GM12878 (cell line): Measurements from ENCODE around the gene GRIK4. TPM values are rescaled to one million over a fixed set of nuclear protein-coding genes. Genes with fewer than 3 reads are reported as not detected.
A peak's percentile ranks its signal among the peaks of the same experiment; 100 is the strongest.

Source experiments
- ATAC-seq: fragments of 200-7000 bp; cut with Tn5 transposase; 3 replicates; pipeline ENCODE4 v1.9.1; 2020; ENCODE audit warnings: mild to moderate bottlenecking, moderate library complexity
- BruUV-seq: library from RNA; stranded (reverse); fragments of 400-500 nt; replicated peaks from 2 replicates; lab custom pipeline; 2021; lab: Mats Ljungman, UMichigan
- CTCF ChIA-PET: fragments of 300-600 bp; sonication (Branson Sonifier 250); formaldehyde crosslinking; extraction: SDS; loops from one replicate; lab custom pipeline; 2021; ENCODE audit warnings: inconsistent platforms; lab: Yijun Ruan, JAX
- POLR2A ChIA-PET: fragments of 350-600 bp; formaldehyde crosslinking; extraction: SDS; loops from one replicate; lab custom pipeline; 2021; ENCODE audit warnings: inconsistent platforms; lab: Charles Lee
- RAD21 ChIA-PET: fragments of 300-600 bp; sonication (Branson Sonifier 250); formaldehyde crosslinking; loops from one replicate; lab custom pipeline; 2023; ENCODE audit warnings: antibody characterized with exemption; ENCODE audit not compliant: unreplicated experiment; lab: Charles Lee
- SMC1A ChIA-PET: fragments of 300-600 bp; sonication (Branson Sonifier 250); formaldehyde crosslinking; loops from one replicate; lab custom pipeline; 2023; ENCODE audit not compliant: unreplicated experiment, uncharacterized antibody; lab: Charles Lee
- DNase-seq: peaks from one replicate; pipeline ENCODE4 v3.0.0-alpha.2; 2011; ENCODE audit warnings: low read depth, low spot score
- FAIRE-seq: peaks from 3 replicates; lab custom pipeline; 2011; peaks lifted over from hg19 to GRCh38; lab: Jason Lieb, UNC
- H2AFZ ChIP-seq: 2 replicates; pipeline ENCODE4 v1.6.0; 2011; ENCODE audit warnings: low read depth, low read length, control low read depth; ENCODE audit not compliant: control insufficient read depth
- H3K27ac ChIP-seq: 2 replicates; pipeline ENCODE4 v1.5.1; 2011; ENCODE audit warnings: control low read depth; ENCODE audit not compliant: control insufficient read depth, insufficient read depth
- H3K27me3 ChIP-seq, 2 experiments: replicated peaks in 1 of 2; 2 replicates each; pipeline versions ENCODE4 v1.6.0 to v1.6.1; 2011; ENCODE audit warnings: low read length in 1 of 2; ENCODE audit not compliant: control insufficient read depth in 2 of 2, insufficient read depth in 2 of 2
- H3K36me3 ChIP-seq, 2 experiments: 2 replicates each; pipeline ENCODE4 v1.5.1; 2011; ENCODE audit warnings: low read length in 1 of 2; ENCODE audit not compliant: control insufficient read depth in 2 of 2, insufficient read depth in 2 of 2
- H3K4me1 ChIP-seq: 2 replicates; pipeline ENCODE4 v1.6.1; 2011; ENCODE audit warnings: mild to moderate bottlenecking, low read length, moderate library complexity, mixed read lengths; ENCODE audit not compliant: control insufficient read depth, insufficient read depth
- H3K4me2 ChIP-seq: 2 replicates; pipeline ENCODE4 v1.6.0; 2011; ENCODE audit warnings: control low read depth; ENCODE audit not compliant: control insufficient read depth, insufficient read depth
- H3K4me3 ChIP-seq: fragments of 200-600 bp; sonication (generic); 2 replicates; pipeline ENCODE4 v1.5.1; 2016
- H3K79me2 ChIP-seq: 2 replicates; pipeline ENCODE4 v1.6.0; 2011; ENCODE audit warnings: low read length; ENCODE audit not compliant: control insufficient read depth, insufficient read depth
- H3K9ac ChIP-seq: 2 replicates; pipeline ENCODE4 v1.8.0; 2011; ENCODE audit warnings: low read length, control low read depth, mixed read lengths; ENCODE audit not compliant: control insufficient read depth, insufficient read depth
- H3K9me3 ChIP-seq: replicated peaks from 3 replicates; pipeline ENCODE4 v1.5.1; 2011; ENCODE audit warnings: mild to moderate bottlenecking, low read length; ENCODE audit not compliant: control insufficient read depth, insufficient read depth
- H4K20me1 ChIP-seq: 2 replicates; pipeline ENCODE4 v1.6.0; 2011; ENCODE audit not compliant: control insufficient read depth, insufficient read depth
- CHD4 ChIP-seq: fragments of 200-600 bp; sonication (generic); IDR thresholded peaks from 2 replicates; pipeline ENCODE4 v1.6.1; 2016; ENCODE audit warnings: mild to moderate bottlenecking
- ETV6 ChIP-seq, 2 experiments: fragments of 450-650 bp in 1 of 2; IDR thresholded peaks in 1 of 2; conservative IDR thresholded peaks in 1 of 2; 2 replicates each; pipeline ENCODE4 v1.6.1; 2014; ENCODE audit warnings: antibody characterized with exemption in 1 of 2, borderline replicate concordance in 1 of 2, low read depth in 1 of 2, mild to moderate bottlenecking in 1 of 2, moderate library complexity in 1 of 2
- IKZF1 ChIP-seq: fragments of 450-650 bp; conservative IDR thresholded peaks from 2 replicates; pipeline ENCODE4 v1.6.1; 2017; ENCODE audit warnings: antibody characterized with exemption, mild to moderate bottlenecking
- IKZF2 ChIP-seq, 2 experiments: fragments of 450-650 bp; IDR thresholded peaks; 2 replicates each; pipeline ENCODE4 v1.6.1; 2017; ENCODE audit warnings: mild to moderate bottlenecking in 2 of 2, moderate library complexity in 2 of 2
- PAX5 ChIP-seq: IDR thresholded peaks from 2 replicates; pipeline ENCODE4 v1.6.1; 2011; ENCODE audit warnings: low read depth, low read length, borderline replicate concordance
- PKNOX1 ChIP-seq: fragments of 450-650 bp; IDR thresholded peaks from 2 replicates; pipeline ENCODE4 v1.6.1; 2016; ENCODE audit warnings: mild to moderate bottlenecking
- SIX5 ChIP-seq: IDR thresholded peaks from 2 replicates; pipeline ENCODE4 v1.6.1; 2011; ENCODE audit warnings: mild to moderate bottlenecking, low read depth, low read length, moderate library complexity; ENCODE audit not compliant: severe bottlenecking
- WGBS: methylation state at CpG from one replicate; pipeline ENCODE4 v1.1.6; 2016; ENCODE audit warnings: low lambda C conversion rate; ENCODE audit not compliant: insufficient replicate concordance, insufficient coverage; ENCODE audit errors: missing lambda C conversion rate; 5-methylcytosine and 5-hydroxymethylcytosine counted together
- in situ Hi-C: fragments of 300-500 bp; cut with MboI; formaldehyde crosslinking; loops from 9 replicates; pipeline ENCODE4 v1.14.3; 2018; ENCODE audit warnings: mixed read lengths
- intact Hi-C: fragments of 100-400 bp; cut with micrococcal nuclease; formaldehyde crosslinking; loops from one replicate; pipeline ENCODE4 v1.14.2; 2022; ENCODE audit not compliant: unreplicated experiment
- polyA plus RNA-seq, 11 experiments: library from polyadenylated mRNA; depleted of rRNA in 4 of 11; unstranded in 6 of 11; stranded (reverse) in 5 of 11; fragments of >200 nt; fragmentation: Nextera tagmentation in 4 of 11; fragmentation: Illumina TruSeq in 1 of 11; extraction: Ambion mirVana in 4 of 11; extraction: Trizol in 1 of 11; gene quantifications; 1 replicate in 1 of 11; 2 replicates in 10 of 11; pipeline versions ENCODE4 v1.2.1 to v1.2.3, GENCODE V29; 2011 to 2016; ENCODE audit warnings: inconsistent platforms in 2 of 11, missing spikeins in 2 of 11, low read depth in 1 of 11
- total RNA-seq, 4 experiments: library from RNA; depleted of rRNA in 3 of 4; stranded (reverse); fragments of >200 nt in 3 of 4; fragmentation: Illumina TruSeq in 1 of 4; extraction: Trizol in 1 of 4; gene quantifications; 2 replicates each; pipeline versions ENCODE4 v1.2.1 to v1.2.3, GENCODE V29; 2013 to 2021

GRIK4 gene
- total and polyA plus RNA-seq, 10 of the 15 experiments (the other 5 are each of a cell fraction or from before 2014, with no cell fraction given) = 0.33 to 3.6 (median 0.72) TPM

- intact Hi-C loops = no loop called here
- 0% methylated on average over 3 of the region's 3 CpGs for WGBS
- ChIA-PET POLR2A (interaction anchor here (0.5 to 1.9 kb wide), 3 partner anchors 17 to 95 kb away, joined by 3 to 4 read pairs (median 3); no protein-coding TSS in a partner anchor), RAD21 (interaction anchor here (0.8 to 1.8 kb wide), 5 partner anchors 13 to 194 kb away, joined by 3 to 11 read pairs (median 4); no protein-coding TSS in a partner anchor), CTCF (interaction anchor here (1.0 to 5.9 kb wide), 5 partner anchors 10 to 71 kb away, joined by 3 to 57 read pairs (median 11); no protein-coding TSS in a partner anchor), SMC1A (interaction anchor here (1.5 to 6.8 kb wide), 8 partner anchors 12 to 225 kb away, joined by 4 to 50 read pairs (median 6); no protein-coding TSS in a partner anchor)
- peak overlapping the region; percentile 46 for H3K4me2 ChIP-seq
- H3K9me3 ChIP-seq = peaks cover 7% of the 10 kb centered on the region; the same call in 2 of the 3 replicates
- peak overlapping the region; percentile 57 for H3K9ac ChIP-seq
- H2AFZ ChIP-seq = peak overlapping the region; percentile 39
- BruUV-seq = no TSS peak
- H3K4me3 ChIP-seq = peak overlapping the region; percentile 11; the same call in 1 of the 2 replicates
- H3K27me3 ChIP-seq = no peaks in the 10 kb centered on the region
- FAIRE-seq (peak; percentile 49), ATAC-seq (peak; percentile 54), DNase-seq (peak; percentile 32)
- H3K36me3 ChIP-seq = peaks cover 0 to 9% of the 10 kb centered on the region in 2 experiments; a peak in 2 of 4 replicates
- H4K20me1 ChIP-seq = no peaks in the 10 kb centered on the region
- H3K79me2 ChIP-seq = no peaks in the 10 kb centered on the region
- peak overlapping the region; percentile 75 for H3K27ac ChIP-seq
- H3K4me1 ChIP-seq = peaks cover 31% of the 10 kb centered on the region
- TF ChIP-seq IKZF2 (IDR thresholded peaks at IDR 0.05) (no peak), CHD4 (no peak), PKNOX1 (peak; percentile 21; the same call in 1 of the 2 replicates), PAX5 (no peak), IKZF1 (no peak), SIX5 (no peak), ETV6 (conservative IDR thresholded peaks at IDR 0.05 in 1 of 2, IDR thresholded peaks at IDR 0.05 in 1 of 2; ENCODE audit: borderline replicate concordance in 1 of 2, low read depth in 1 of 2) (peak in 1 of 2 experiments; percentile 56; a peak in 1 of 4 replicates)
- in situ Hi-C loops = no loop called here
These were observed 191.1 kb downstream of the GRIK4 start for GRCh38 chr11:120702656-120703055.
